ENCODE measurements around the gene CEBPB.
"Not testable (repeated sequence)": the region's sequence is repeated elsewhere in the genome, so short reads cannot be mapped to it uniquely, and the experiment has no call there.

Gene CEBPB

GRCh38 chr20:50199703-50200102, 9.1 kb downstream of the CEBPB start:
- H3K27ac ChIP-seq = no peak overlapping the region
- TF ChIP-seq ZFX (IDR thresholded peaks at IDR 0.05) = no peak
- TF ChIP-seq CTCF (conservative IDR thresholded peaks at IDR 0.05) = no peak

GRCh38 chr20:50200482-50201104, 10.0 kb downstream of the CEBPB start:
- TF ChIP-seq CTCF (conservative IDR thresholded peaks at IDR 0.05) = no peak
- TF ChIP-seq ZFX (IDR thresholded peaks at IDR 0.05) = no peak
- H3K27ac ChIP-seq = no peak overlapping the region

GRCh38 chr20:50201710-50202109, 11.1 kb downstream of the CEBPB start:
- not testable (repeated sequence) for H3K27ac ChIP-seq

- TF ChIP-seq ZFX (IDR thresholded peaks at IDR 0.05) = no peak
- no peak for TF ChIP-seq CTCF (conservative IDR thresholded peaks at IDR 0.05)
- H3K27ac ChIP-seq = no peak overlapping the region
Measured at GRCh38 chr20:50202677-50203076, 12.0 kb downstream of the CEBPB start.

- no peak overlapping the region for H3K27ac ChIP-seq
- no peak for TF ChIP-seq CTCF (conservative IDR thresholded peaks at IDR 0.05)
Measured at GRCh38 chr20:50203951-50204937, 13.6 kb downstream of the CEBPB start.

- H3K27ac ChIP-seq = no peak overlapping the region
- TF ChIP-seq CTCF (conservative IDR thresholded peaks at IDR 0.05) = no peak
- no peak for TF ChIP-seq ZFX (IDR thresholded peaks at IDR 0.05)
Measured at GRCh38 chr20:50207026-50207425, 16.4 kb downstream of the CEBPB start.

- TF ChIP-seq CTCF (conservative IDR thresholded peaks at IDR 0.05) (no peak), ZFX (IDR thresholded peaks at IDR 0.05) (no peak)
- H3K27ac ChIP-seq = no peak overlapping the region
Measured at GRCh38 chr20:50208085-50208491, 17.5 kb downstream of the CEBPB start.

GRCh38 chr20:50208815-50209214, 18.2 kb downstream of the CEBPB start:
- H3K27ac ChIP-seq = not testable (repeated sequence)
